ENCODE results near the gene STMN3.

- no peak for TF ChIP-seq CTCF (IDR thresholded peaks at IDR 0.05; ENCODE audit: insufficient read depth, low read length)
- TF ChIP-seq SPI1 (IDR thresholded peaks at IDR 0.05; ENCODE audit: borderline replicate concordance, low read depth): no peak
- TF ChIP-seq GABPA (IDR thresholded peaks at IDR 0.05; ENCODE audit: low read depth): no peak
These were observed 35.9 kb downstream of the STMN3 start for GRCh38 chr20:63617092-63617875.
